Skeletal muscle tissue (tissue), 4 donors: ENCODE measurements around the gene GPR132. TPM values are rescaled to one million over a fixed set of nuclear protein-coding genes. Genes with fewer than 3 reads are reported as not detected.
"Not testable (repeated sequence)": the region's sequence is repeated elsewhere in the genome, so short reads cannot be mapped to it uniquely, and the experiment has no call there.

Experiments
- H3K27ac ChIP-seq: one replicate; pipeline ENCODE4 v1.7.0; 2013; ENCODE audit warnings: mild to moderate bottlenecking, low read depth, low read length, inconsistent platforms
- H3K27me3 ChIP-seq, 3 donors: one replicate each; pipeline ENCODE4 v1.7.0; 2013; ENCODE audit warnings: low read length in 3 of 3; ENCODE audit not compliant: control insufficient read depth in 3 of 3, insufficient read depth in 3 of 3
- H3K36me3 ChIP-seq, 3 donors: one replicate each; pipeline ENCODE4 v1.7.0; 2013; ENCODE audit warnings: low read length in 3 of 3; ENCODE audit not compliant: control insufficient read depth in 3 of 3, insufficient read depth in 3 of 3
- H3K4me1 ChIP-seq, 3 donors: one replicate each; pipeline ENCODE4 v1.7.0; 2013; ENCODE audit warnings: low read length in 3 of 3, mild to moderate bottlenecking in 3 of 3; ENCODE audit not compliant: control insufficient read depth in 3 of 3, insufficient read depth in 3 of 3
- H3K4me3 ChIP-seq, 3 donors: one replicate each; pipeline ENCODE4 v1.7.0; 2013; ENCODE audit warnings: low read length in 3 of 3
- H3K9ac ChIP-seq, 3 donors: one replicate each; pipeline ENCODE4 v1.7.0; 2013; ENCODE audit warnings: low read length in 3 of 3, mild to moderate bottlenecking in 3 of 3, moderate library complexity in 2 of 3, low read depth in 1 of 3
- H3K9me3 ChIP-seq, 3 donors: one replicate each; pipeline ENCODE4 v1.7.0; 2013; ENCODE audit warnings: low read length in 3 of 3; ENCODE audit not compliant: control insufficient read depth in 3 of 3
- total RNA-seq: library from RNA; depleted of rRNA; stranded (reverse); fragments of >200 nt; gene quantifications from one replicate; pipeline ENCODE4 v1.2.3, GENCODE V29; 2014
- donor health status: Osteomylitis.

GPR132 gene
- total RNA-seq, 1 donor from 2014 or later = 1.6 TPM

GRCh38 chr14:105085766-105086165 is 20.5 kb upstream of the GPR132 start:
- no peak overlapping the region for H3K4me3 ChIP-seq
- no peaks in the 10 kb centered on the region for H3K9me3 ChIP-seq
- H3K27ac ChIP-seq = no peak overlapping the region
- H3K27me3 ChIP-seq = peaks cover 26 to 41% (median 27%) of the 10 kb centered on the region in 3 donors
- H3K4me1 ChIP-seq = peaks cover 10 to 19% (median 16%) of the 10 kb centered on the region in 3 donors
- no peaks in the 10 kb centered on the region for H3K36me3 ChIP-seq
- no peak overlapping the region for H3K9ac ChIP-seq

- Histone ChIP-seq H3K36me3 (no peaks in the 10 kb centered on the region), H3K9me3 (no peaks in the 10 kb centered on the region), H3K27ac (no peak overlapping the region), H3K27me3 (peaks cover 26 to 41% (median 27%) of the 10 kb centered on the region in 3 donors), H3K4me3 (no peak overlapping the region), H3K9ac (no peak overlapping the region), H3K4me1 (peaks cover 9 to 14% (median 10%) of the 10 kb centered on the region in 3 donors)
Observed at GRCh38 chr14:105084741-105085571, 19.7 kb upstream of the GPR132 start.

GRCh38 chr14:105083926-105084685 is 18.9 kb upstream of the GPR132 start:
- Histone ChIP-seq H3K36me3 (no peaks in the 10 kb centered on the region), H3K9me3 (no peaks in the 10 kb centered on the region), H3K27me3 (peaks cover 26 to 41% (median 27%) of the 10 kb centered on the region in 3 donors), H3K27ac (no peak overlapping the region), H3K4me1 (peaks cover 9 to 14% (median 10%) of the 10 kb centered on the region in 3 donors), H3K4me3 (no peak overlapping the region), H3K9ac (no peak overlapping the region)

GRCh38 chr14:105082703-105083102 is 17.5 kb upstream of the GPR132 start:
- no peaks in the 10 kb centered on the region for H3K36me3 ChIP-seq
- no peaks in the 10 kb centered on the region for H3K9me3 ChIP-seq
- H3K9ac ChIP-seq = no peak overlapping the region
- H3K27ac ChIP-seq = no peak overlapping the region
- H3K4me3 ChIP-seq = no peak overlapping the region
- peaks cover 16 to 31% (median 17%) of the 10 kb centered on the region in 3 donors for H3K27me3 ChIP-seq
- peaks cover 3 to 9% (median 5%) of the 10 kb centered on the region in 3 donors for H3K4me1 ChIP-seq

GRCh38 chr14:105081473-105081872 is 16.2 kb upstream of the GPR132 start:
- not testable (repeated sequence) for H3K4me1 ChIP-seq, H3K4me3 ChIP-seq, H3K9me3 ChIP-seq, H3K27ac ChIP-seq, H3K36me3 ChIP-seq, H3K9ac ChIP-seq
- H3K27me3 ChIP-seq = peaks cover 15 to 28% (median 16%) of the 10 kb centered on the region in 3 donors

- H3K4me1 ChIP-seq = peaks cover 6 to 13% (median 10%) of the 10 kb centered on the region in 3 donors
- no peaks in the 10 kb centered on the region for H3K9me3 ChIP-seq
- H3K9ac ChIP-seq = no peak overlapping the region
- H3K27ac ChIP-seq = no peak overlapping the region
- H3K4me3 ChIP-seq = no peak overlapping the region
- H3K27me3 ChIP-seq = peaks cover 12 to 20% (median 20%) of the 10 kb centered on the region in 3 donors
- H3K36me3 ChIP-seq = no peaks in the 10 kb centered on the region
Observed at GRCh38 chr14:105080161-105080560, 14.9 kb upstream of the GPR132 start.

- H3K4me1 ChIP-seq = peaks cover 6 to 13% (median 10%) of the 10 kb centered on the region in 3 donors
- peaks cover 12 to 32% (median 25%) of the 10 kb centered on the region in 3 donors for H3K27me3 ChIP-seq
- no peaks in the 10 kb centered on the region for H3K9me3 ChIP-seq
- H3K9ac ChIP-seq = no peak overlapping the region
- H3K36me3 ChIP-seq = no peaks in the 10 kb centered on the region
- no peak overlapping the region for H3K27ac ChIP-seq
- H3K4me3 ChIP-seq = no peak overlapping the region
Observed at GRCh38 chr14:105078294-105078693, 13.1 kb upstream of the GPR132 start.

GRCh38 chr14:105077649-105077995 is 12.4 kb upstream of the GPR132 start:
- Histone ChIP-seq H3K4me3 (no peak overlapping the region), H3K4me1 (peaks cover 6 to 13% (median 10%) of the 10 kb centered on the region in 3 donors), H3K27me3 (peaks cover 17 to 39% (median 31%) of the 10 kb centered on the region in 3 donors), H3K36me3 (no peaks in the 10 kb centered on the region), H3K27ac (no peak overlapping the region), H3K9ac (no peak overlapping the region), H3K9me3 (no peaks in the 10 kb centered on the region)

GRCh38 chr14:105076805-105077648 is 11.8 kb upstream of the GPR132 start:
- no peak overlapping the region for H3K27ac ChIP-seq
- no peaks in the 10 kb centered on the region for H3K36me3 ChIP-seq
- peaks cover 6 to 13% (median 10%) of the 10 kb centered on the region in 3 donors for H3K4me1 ChIP-seq
- H3K9ac ChIP-seq = no peak overlapping the region
- H3K4me3 ChIP-seq = no peak overlapping the region
- no peaks in the 10 kb centered on the region for H3K9me3 ChIP-seq
- H3K27me3 ChIP-seq = peaks cover 22 to 45% (median 37%) of the 10 kb centered on the region in 3 donors
